ENCODE results near the gene ELF4.

- TF ChIP-seq CTCF (conservative IDR thresholded peaks at IDR 0.05; ENCODE audit: low read depth, low read length), result no peak
- TF ChIP-seq EZH2 (IDR thresholded peaks at IDR 0.05; ENCODE audit: borderline replicate concordance, low read depth, low read length, poor library complexity, severe bottlenecking), result no peak
Observed at GRCh38 chrX:130155564-130155963, 45.3 kb upstream of the ELF4 start.
